H1 (cell line): ENCODE results near the gene TXNDC12. TPM values are rescaled to one million over a fixed set of nuclear protein-coding genes. Genes with fewer than 3 reads are reported as not detected.

Experiments used
- CTCF ChIA-PET: fragments of 300-600 bp; sonication (Branson Sonifier 250); formaldehyde crosslinking; loops from one replicate; lab custom pipeline; 2021; ENCODE audit not compliant: partially characterized antibody; lab: Charles Lee
- POLR2A ChIA-PET: fragments of 300-600 bp; sonication (Branson Sonifier 250); formaldehyde crosslinking; loops from one replicate; lab custom pipeline; 2021; ENCODE audit warnings: inconsistent platforms; ENCODE audit not compliant: partially characterized antibody; lab: Charles Lee
- DNase-seq, 2 experiments: peaks; one replicate each; pipeline versions ENCODE4 v3.0.0 to v3.0.0-alpha.2; 2010 to 2022; ENCODE audit warnings: low spot score in 2 of 2, low read depth in 1 of 2, mixed read lengths in 1 of 2
- FAIRE-seq: peaks from 2 replicates; lab custom pipeline; 2011; peaks lifted over from hg19 to GRCh38; lab: Jason Lieb, UNC
- H2AFZ ChIP-seq: 2 replicates; pipeline ENCODE4 v1.8.1; 2012; ENCODE audit warnings: low read length, inconsistent platforms
- H2AK5ac ChIP-seq: 2 replicates; pipeline ENCODE4 v1.6.1; 2013; ENCODE audit warnings: low read depth, low read length
- H2BK120ac ChIP-seq: replicated peaks from 2 replicates; pipeline ENCODE3; 2013; ENCODE audit warnings: low read depth, low read length, inconsistent platforms
- H2BK12ac ChIP-seq: 2 replicates; pipeline ENCODE4 v1.6.1; 2013; ENCODE audit warnings: low read depth, low read length
- H2BK15ac ChIP-seq: 2 replicates; pipeline ENCODE4 v1.6.1; 2013; ENCODE audit warnings: low read length
- H2BK20ac ChIP-seq: 2 replicates; pipeline ENCODE4 v1.6.1; 2013; ENCODE audit warnings: low read length
- H2BK5ac ChIP-seq: 2 replicates; pipeline ENCODE4 v1.6.1; 2013; ENCODE audit warnings: low read depth, low read length
- H3K14ac ChIP-seq: 2 replicates; pipeline ENCODE4 v1.6.1; 2013; ENCODE audit warnings: inconsistent platforms; ENCODE audit not compliant: insufficient read length
- H3K18ac ChIP-seq: 2 replicates; pipeline ENCODE4 v1.6.1; 2013; ENCODE audit warnings: low read length; ENCODE audit errors: extremely low read depth
- H3K23ac ChIP-seq: 2 replicates; pipeline ENCODE4 v1.6.1; 2013; ENCODE audit warnings: inconsistent platforms; ENCODE audit not compliant: insufficient read length
- H3K23me2 ChIP-seq: 2 replicates; pipeline ENCODE4 v1.6.1; 2013; ENCODE audit warnings: low read depth, low read length
- H3K27ac ChIP-seq: 2 replicates; pipeline ENCODE4 v1.6.1; 2011; ENCODE audit warnings: low read depth, low read length, inconsistent platforms
- H3K27me3 ChIP-seq, 4 experiments: replicated peaks in 1 of 4; 1 replicate in 1 of 4; 2 replicates in 3 of 4; pipeline versions ENCODE4 v1.6.1 to v1.8.1; 2011 to 2013; ENCODE audit warnings: low read length in 3 of 4, mild to moderate bottlenecking in 3 of 4, inconsistent platforms in 2 of 4, mixed read lengths in 2 of 4, moderate library complexity in 1 of 4; ENCODE audit not compliant: control insufficient read depth in 3 of 4, insufficient read depth in 3 of 4; ENCODE audit errors: extremely low read depth in 1 of 4
- H3K36me3 ChIP-seq, 4 experiments: 2 replicates each; pipeline versions ENCODE4 v1.6.1 to v1.8.1; 2011 to 2013; ENCODE audit warnings: mild to moderate bottlenecking in 4 of 4, low read length in 3 of 4, moderate library complexity in 2 of 4, control low read depth in 1 of 4, inconsistent platforms in 1 of 4; ENCODE audit not compliant: insufficient read depth in 4 of 4, control insufficient read depth in 2 of 4
- H3K4ac ChIP-seq: replicated peaks from 2 replicates; pipeline ENCODE3; 2013; ENCODE audit warnings: low read length, low read depth, mixed read lengths, inconsistent platforms; ENCODE audit not compliant: insufficient read length
- H3K4me1 ChIP-seq, 4 experiments: replicated peaks in 1 of 4; 1 replicate in 1 of 4; 2 replicates in 3 of 4; pipeline versions ENCODE4 v1.6.1 to v1.8.1; 2011 to 2013; ENCODE audit warnings: low read length in 3 of 4, inconsistent platforms in 2 of 4, mixed read lengths in 1 of 4; ENCODE audit not compliant: insufficient read depth in 4 of 4, control insufficient read depth in 3 of 4
- H3K4me2 ChIP-seq, 2 experiments: 2 replicates each; pipeline versions ENCODE4 v1.6.1 to v1.8.1; 2011 to 2013; ENCODE audit warnings: low read depth in 2 of 2, low read length in 2 of 2, control low read depth in 1 of 2, inconsistent platforms in 1 of 2, mild to moderate bottlenecking in 1 of 2; ENCODE audit not compliant: insufficient read depth in 1 of 2
- H3K4me3 ChIP-seq, 4 experiments: fragments of 200-600, 300-600 bp in 1 of 4; sonication (generic), shearing (Covaris generic), sonication (Bioruptor Twin) in 1 of 4; 2 replicates each; pipeline versions ENCODE4 v1.5.1 to v1.8.1; 2011 to 2016; ENCODE audit warnings: low read length in 4 of 4, low read depth in 3 of 4, control low read depth in 2 of 4, inconsistent platforms in 2 of 4, mild to moderate bottlenecking in 2 of 4, mixed read lengths in 1 of 4, moderate library complexity in 1 of 4; ENCODE audit not compliant: insufficient read depth in 2 of 4; ENCODE audit errors: extremely low read depth in 1 of 4
- H3K56ac ChIP-seq: replicated peaks from 2 replicates; pipeline ENCODE3; 2013; ENCODE audit warnings: low read depth, mild to moderate bottlenecking, mixed read lengths, low read length, inconsistent platforms; ENCODE audit not compliant: insufficient read length
- H3K79me1 ChIP-seq: 2 replicates; pipeline ENCODE4 v1.6.1; 2013; ENCODE audit warnings: low read depth, low read length, control low read depth
- H3K79me2 ChIP-seq, 2 experiments: 2 replicates each; pipeline versions ENCODE4 v1.6.1 to v1.8.1; 2012 to 2013; ENCODE audit warnings: low read length in 2 of 2, mild to moderate bottlenecking in 2 of 2, inconsistent platforms in 1 of 2; ENCODE audit not compliant: insufficient read depth in 2 of 2, control insufficient read depth in 1 of 2
- H3K9ac ChIP-seq, 4 experiments: replicated peaks in 1 of 4; 1 replicate in 1 of 4; 2 replicates in 3 of 4; pipeline versions ENCODE4 v1.6.1 to v1.8.1; 2011 to 2013; ENCODE audit warnings: low read depth in 3 of 4, low read length in 3 of 4, control low read depth in 2 of 4, mild to moderate bottlenecking in 2 of 4, moderate library complexity in 2 of 4, inconsistent platforms in 1 of 4; ENCODE audit errors: extremely low read depth in 1 of 4
- H3K9me3 ChIP-seq, 2 experiments: 2 replicates each; pipeline versions ENCODE4 v1.6.1 to v1.8.1; 2012 to 2013; ENCODE audit warnings: mild to moderate bottlenecking in 2 of 2, moderate library complexity in 2 of 2, control low read depth in 1 of 2, inconsistent platforms in 1 of 2, low read depth in 1 of 2, low read length in 1 of 2, mixed read lengths in 1 of 2; ENCODE audit not compliant: insufficient read depth in 2 of 2
- H4K20me1 ChIP-seq, 2 experiments: replicated peaks in 1 of 2; 2 replicates each; pipeline versions ENCODE3 to v1.8.1; 2011 to 2013; ENCODE audit warnings: inconsistent platforms in 2 of 2, low read length in 2 of 2, mild to moderate bottlenecking in 1 of 2; ENCODE audit not compliant: insufficient read depth in 2 of 2, control insufficient read depth in 1 of 2
- H4K5ac ChIP-seq: 2 replicates; pipeline ENCODE4 v1.6.1; 2013; ENCODE audit warnings: low read length, low read depth, mixed read lengths, inconsistent platforms; ENCODE audit not compliant: insufficient read length
- H4K8ac ChIP-seq: 2 replicates; pipeline ENCODE4 v1.8.0; 2013; ENCODE audit warnings: mild to moderate bottlenecking, moderate library complexity, low read length, inconsistent platforms; ENCODE audit not compliant: insufficient read depth; ENCODE audit errors: extremely low read depth
- H4K91ac ChIP-seq: replicated peaks from 2 replicates; pipeline ENCODE3; 2013; ENCODE audit warnings: low read length, mixed read lengths, inconsistent platforms; ENCODE audit not compliant: insufficient read length
- ATF3 ChIP-seq: IDR thresholded peaks from 2 replicates; pipeline ENCODE4 v1.6.1; 2011; ENCODE audit warnings: low read depth, mild to moderate bottlenecking, low read length; ENCODE audit not compliant: insufficient read depth
- CHD1 ChIP-seq: IDR thresholded peaks from 2 replicates; pipeline ENCODE4 v1.6.1; 2012; ENCODE audit warnings: low read depth, low read length, improper control_type of control experiment
- CHD2 ChIP-seq: IDR thresholded peaks from 2 replicates; pipeline ENCODE4 v1.6.1; 2012; ENCODE audit warnings: low read length, improper control_type of control experiment
- CTBP2 ChIP-seq: IDR thresholded peaks from 2 replicates; pipeline ENCODE4 v1.7.0; 2011; ENCODE audit warnings: borderline replicate concordance, mild to moderate bottlenecking, moderate library complexity, mixed read lengths, low read length; ENCODE audit not compliant: insufficient read depth, insufficient read length
- EGR1 ChIP-seq: IDR thresholded peaks from 2 replicates; pipeline ENCODE4 v1.6.1; 2011; ENCODE audit warnings: low read depth, low read length, borderline replicate concordance
- EZH2 ChIP-seq: fragments of 200-600 bp; sonication (generic); IDR thresholded peaks from 2 replicates; pipeline ENCODE4 v1.7.1; 2012; ENCODE audit warnings: low read depth, mild to moderate bottlenecking, moderate library complexity, low read length, inconsistent platforms; ENCODE audit not compliant: severe bottlenecking
- SIN3A ChIP-seq, 2 experiments: IDR thresholded peaks in 1 of 2; conservative IDR thresholded peaks in 1 of 2; 2 replicates each; pipeline ENCODE4 v1.6.1; 2011 to 2012; ENCODE audit warnings: low read length in 2 of 2, improper control_type of control experiment in 1 of 2, low read depth in 1 of 2, mild to moderate bottlenecking in 1 of 2
- WGBS, 2 experiments: shearing (Covaris generic) in 1 of 2; methylation state at CpG; one replicate each; pipeline versions ENCODE4 v1.1.6 to v1.1.7; 2013 to 2015; ENCODE audit warnings: low lambda C conversion rate in 2 of 2, mixed read lengths in 2 of 2, inconsistent platforms in 1 of 2, low coverage in 1 of 2, missing lambda C conversion rate in 1 of 2; ENCODE audit not compliant: insufficient replicate concordance in 2 of 2, insufficient coverage in 1 of 2, insufficient read length in 1 of 2; ENCODE audit errors: extremely low coverage in 1 of 2, missing lambda C conversion rate in 1 of 2; 5-methylcytosine and 5-hydroxymethylcytosine counted together
- polyA plus RNA-seq, 7 experiments: library from polyadenylated mRNA; depleted of rRNA in 3 of 7; stranded (reverse) in 5 of 7; unstranded in 2 of 7; fragments of >200 nt in 5 of 7; fragments of 200-250 nt in 2 of 7; gene quantifications; 1 replicate in 5 of 7; 2 replicates in 1 of 7; 4 replicates in 1 of 7; pipeline versions ENCODE4 v1.2.1 to v1.2.3, GENCODE V29; 2011 to 2013; ENCODE audit warnings: missing spikeins in 2 of 7, mixed read lengths in 2 of 7
- total RNA-seq: library from RNA; stranded (reverse); fragmentation: NEBNext Ultra II Directional; extraction: Animal tissue kit (Norgen Biotek cat#: 25700); gene quantifications from 2 replicates; pipeline ENCODE4 v1.2.1, GENCODE V29; 2021
- TF ChIP-seq, protein P1 (sequence below): IDR thresholded peaks from 2 replicates; pipeline ENCODE4 v1.6.1; 2012; ENCODE audit warnings: inconsistent platforms

TXNDC12 gene
- total and polyA plus RNA-seq, 2 of the 8 experiments (the other 6 are each of a cell fraction or from before 2014, with no cell fraction given) = 35.2 to 89.8 TPM

DNA sequence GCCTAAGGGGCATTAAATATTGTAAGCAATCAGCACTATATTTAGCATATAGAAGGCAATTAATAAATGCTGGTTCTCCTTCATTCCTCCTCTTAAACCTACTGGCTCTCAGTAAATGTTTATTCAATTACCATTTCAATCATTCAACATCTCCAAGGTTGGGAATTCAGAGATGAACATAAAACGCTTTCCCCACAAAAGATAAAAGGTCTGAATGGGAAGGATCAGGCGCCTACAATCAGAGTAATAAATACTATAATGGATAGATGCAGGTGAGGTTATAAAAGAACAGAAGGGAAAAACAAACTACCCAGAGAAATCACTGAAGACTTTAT lies 21.0 kb downstream of the TXNDC12 start:
- H2BK15ac ChIP-seq = no peak overlapping the region
- peaks cover 5% of the 10 kb centered on the region; the same call in 1 of the 2 replicates for H3K23me2 ChIP-seq
- no peak overlapping the region for H3K4ac ChIP-seq
- WGBS, 2 experiments = 87% methylated on average over 2 of the region's 2 CpGs; no CpG with 5 or more reads in 1 of the 2 experiments
- H3K23ac ChIP-seq = no peak overlapping the region
- no peak overlapping the region for H3K9ac ChIP-seq
- FAIRE-seq (no peak), DNase-seq (no peak)
- H4K20me1 ChIP-seq = peaks cover 2 to 5% of the 10 kb centered on the region in 2 experiments
- H2BK5ac ChIP-seq = no peak overlapping the region
- H4K5ac ChIP-seq = no peak overlapping the region
- POLR2A ChIA-PET = interaction anchor here (0.6 to 4.4 kb wide), 11 partner anchors 8 to 370 kb away, joined by 3 to 54 read pairs (median 4); partner anchors contain the start of genes BTF3L4, ORC1, PRPF38A and RAB3B
- H3K56ac ChIP-seq = no peak overlapping the region
- no peak overlapping the region for H2BK20ac ChIP-seq
- no peaks in the 10 kb centered on the region for H3K27me3 ChIP-seq
- no peak overlapping the region for H2AFZ ChIP-seq
- H3K9me3 ChIP-seq = no peaks in the 10 kb centered on the region
- H3K14ac ChIP-seq = no peak overlapping the region
- H3K27ac ChIP-seq = no peak overlapping the region
- peaks cover 4 to 21% of the 10 kb centered on the region in 2 experiments; a peak in 3 of 4 replicates for H3K79me2 ChIP-seq
- peaks cover 3% of the 10 kb centered on the region; the same call in 1 of the 2 replicates for H3K79me1 ChIP-seq
- H3K18ac ChIP-seq = no peak overlapping the region
- peak overlapping the region; percentile 68 to 88; a peak in 1 of 4 replicates for H3K4me2 ChIP-seq
- H4K91ac ChIP-seq = no peak overlapping the region
- H4K8ac ChIP-seq = no peak overlapping the region
- CTCF ChIA-PET = interaction anchor here (1.5 kb wide), 1 partner anchor 11 kb away, joined by 3 read pairs; no protein-coding TSS in a partner anchor
- peaks cover 0 to 25% (median 6%) of the 10 kb centered on the region in 4 experiments; a peak in 5 of 8 replicates for H3K36me3 ChIP-seq
- H2BK120ac ChIP-seq = no peak overlapping the region
- peaks cover 2 to 4% (median 2%) of the 10 kb centered on the region in 4 experiments; a peak in 4 of 7 replicates for H3K4me1 ChIP-seq
- H3K4me3 ChIP-seq = peak overlapping the region in 3 of 4 experiments; percentile 68 to 82 (median 80); a peak in 5 of 8 replicates
- no peak overlapping the region for H2BK12ac ChIP-seq
- TF ChIP-seq SIN3A (conservative IDR thresholded peaks at IDR 0.05 in 1 of 2, IDR thresholded peaks at IDR 0.05 in 1 of 2; ENCODE audit: low read depth in 1 of 2, low read length in 2 of 2) = no peak
- TF ChIP-seq EGR1 = no peak
- no peak for TF ChIP-seq CHD2
- TF ChIP-seq EZH2 = no peak
- no peak for TF ChIP-seq CTBP2
- no peak for TF ChIP-seq CHD1
- TF ChIP-seq, protein P1, sequence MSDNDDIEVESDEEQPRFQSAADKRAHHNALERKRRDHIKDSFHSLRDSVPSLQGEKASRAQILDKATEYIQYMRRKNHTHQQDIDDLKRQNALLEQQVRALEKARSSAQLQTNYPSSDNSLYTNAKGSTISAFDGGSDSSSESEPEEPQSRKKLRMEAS = no peak
- no peak for TF ChIP-seq ATF3
- no peak overlapping the region for H2AK5ac ChIP-seq
